ENCODE data around the gene PTCH1.

- TF ChIP-seq POLR2AphosphoS5 (IDR thresholded peaks at IDR 0.05; ENCODE audit: borderline replicate concordance, low read depth, low read length) (no peak), EZH2 (IDR thresholded peaks at IDR 0.05) (no peak)
These were observed 56.8 kb downstream of the PTCH1 start for GRCh38 chr9:95459851-95460517.
